COLO668 (cell line): ENCODE data around the gene MCTP1.

Experiments used
- DNase-seq: peaks from one replicate; lab custom pipeline; 2025; ENCODE audit not compliant: unreplicated experiment; lab: John Stamatoyannopoulos, UW

Gene MCTP1

GRCh38 chr5:95080030-95080429 lies 204.9 kb downstream of the MCTP1 start:
- no peak for DNase-seq

GRCh38 chr5:95078868-95079267 lies 206.0 kb downstream of the MCTP1 start:
- no peak for DNase-seq

GRCh38 chr5:95076395-95077185 lies 208.3 kb downstream of the MCTP1 start:
- no peak for DNase-seq

GRCh38 chr5:95075111-95075510 lies 209.8 kb downstream of the MCTP1 start:
- no peak for DNase-seq

- no peak for DNase-seq
Measured at GRCh38 chr5:95072281-95072680, 212.6 kb downstream of the MCTP1 start.

GRCh38 chr5:95070866-95071265 lies 214.0 kb downstream of the MCTP1 start:
- no peak for DNase-seq

GRCh38 chr5:95070453-95070852 lies 214.4 kb downstream of the MCTP1 start:
- DNase-seq, result no peak

GRCh38 chr5:95069948-95070347 lies 214.9 kb downstream of the MCTP1 start:
- no peak for DNase-seq

- no peak for DNase-seq
Measured at GRCh38 chr5:95069021-95069420, 215.9 kb downstream of the MCTP1 start.

- no peak for DNase-seq
Measured at GRCh38 chr5:95068289-95068910, 216.5 kb downstream of the MCTP1 start.

- no peak for DNase-seq
Measured at GRCh38 chr5:95066048-95066447, 218.8 kb downstream of the MCTP1 start.

GRCh38 chr5:95063492-95063891 lies 221.4 kb downstream of the MCTP1 start:
- DNase-seq, result no peak

GRCh38 chr5:95060098-95060497 lies 224.8 kb downstream of the MCTP1 start:
- no peak for DNase-seq

GRCh38 chr5:95059636-95060035 lies 225.3 kb downstream of the MCTP1 start:
- DNase-seq, result no peak

GRCh38 chr5:95057615-95058014 lies 227.3 kb downstream of the MCTP1 start:
- no peak for DNase-seq

GRCh38 chr5:95053253-95053652 lies 231.6 kb downstream of the MCTP1 start:
- DNase-seq, result no peak

- no peak for DNase-seq
Measured at GRCh38 chr5:95050708-95051107, 234.2 kb downstream of the MCTP1 start.

- no peak for DNase-seq
Measured at GRCh38 chr5:95048628-95049027, 236.3 kb downstream of the MCTP1 start.

- DNase-seq, result no peak
Measured at GRCh38 chr5:95045181-95045965, 239.5 kb downstream of the MCTP1 start.

- no peak for DNase-seq
Measured at GRCh38 chr5:95044096-95044495, 240.8 kb downstream of the MCTP1 start.

GRCh38 chr5:95043648-95044047 lies 241.2 kb downstream of the MCTP1 start:
- no peak for DNase-seq

- DNase-seq, result no peak
Measured at GRCh38 chr5:95043234-95043633, 241.7 kb downstream of the MCTP1 start.
